Neural cell (in vitro differentiated cells): ENCODE measurements around the gene MYCBP2.
A peak's percentile ranks its signal among the peaks of the same experiment; 100 is the strongest.

Experiments used
- EP300 ChIP-seq: fragments of 450-650 bp; conservative IDR thresholded peaks from 2 replicates; pipeline ENCODE4 v1.6.1; 2014; ENCODE audit warnings: antibody characterized with exemption, mild to moderate bottlenecking, moderate library complexity; ENCODE audit not compliant: poor library complexity, severe bottlenecking
- EZH2 ChIP-seq: fragments of 200-600, 300-800 bp; shearing (Covaris generic), sonication (generic); IDR thresholded peaks from 2 replicates; pipeline ENCODE4 v1.6.1; 2014; ENCODE audit warnings: antibody characterized with exemption, low read length, borderline replicate concordance, mild to moderate bottlenecking; ENCODE audit not compliant: insufficient read depth, poor library complexity, severe bottlenecking
- RAD21 ChIP-seq: fragments of 450-650 bp; conservative IDR thresholded peaks from 2 replicates; pipeline ENCODE4 v1.6.1; 2014; ENCODE audit warnings: antibody characterized with exemption, mild to moderate bottlenecking, moderate library complexity
- TF ChIP-seq, protein P1 (sequence below): fragments of 450-650 bp; IDR thresholded peaks from 2 replicates; pipeline ENCODE4 v1.5.1; 2014; ENCODE audit warnings: antibody characterized with exemption, mild to moderate bottlenecking, moderate library complexity; ENCODE audit not compliant: poor library complexity, severe bottlenecking
- TF ChIP-seq, protein P2 (sequence below): IDR thresholded peaks from 2 replicates; pipeline ENCODE4 v1.6.1; 2012; ENCODE audit warnings: borderline replicate concordance

- TF ChIP-seq, protein P1, sequence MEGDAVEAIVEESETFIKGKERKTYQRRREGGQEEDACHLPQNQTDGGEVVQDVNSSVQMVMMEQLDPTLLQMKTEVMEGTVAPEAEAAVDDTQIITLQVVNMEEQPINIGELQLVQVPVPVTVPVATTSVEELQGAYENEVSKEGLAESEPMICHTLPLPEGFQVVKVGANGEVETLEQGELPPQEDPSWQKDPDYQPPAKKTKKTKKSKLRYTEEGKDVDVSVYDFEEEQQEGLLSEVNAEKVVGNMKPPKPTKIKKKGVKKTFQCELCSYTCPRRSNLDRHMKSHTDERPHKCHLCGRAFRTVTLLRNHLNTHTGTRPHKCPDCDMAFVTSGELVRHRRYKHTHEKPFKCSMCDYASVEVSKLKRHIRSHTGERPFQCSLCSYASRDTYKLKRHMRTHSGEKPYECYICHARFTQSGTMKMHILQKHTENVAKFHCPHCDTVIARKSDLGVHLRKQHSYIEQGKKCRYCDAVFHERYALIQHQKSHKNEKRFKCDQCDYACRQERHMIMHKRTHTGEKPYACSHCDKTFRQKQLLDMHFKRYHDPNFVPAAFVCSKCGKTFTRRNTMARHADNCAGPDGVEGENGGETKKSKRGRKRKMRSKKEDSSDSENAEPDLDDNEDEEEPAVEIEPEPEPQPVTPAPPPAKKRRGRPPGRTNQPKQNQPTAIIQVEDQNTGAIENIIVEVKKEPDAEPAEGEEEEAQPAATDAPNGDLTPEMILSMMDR: no peak
- TF ChIP-seq EZH2 (no peak), EP300 (peak; percentile 65), RAD21 (peak; percentile 23)
- TF ChIP-seq, protein P2, sequence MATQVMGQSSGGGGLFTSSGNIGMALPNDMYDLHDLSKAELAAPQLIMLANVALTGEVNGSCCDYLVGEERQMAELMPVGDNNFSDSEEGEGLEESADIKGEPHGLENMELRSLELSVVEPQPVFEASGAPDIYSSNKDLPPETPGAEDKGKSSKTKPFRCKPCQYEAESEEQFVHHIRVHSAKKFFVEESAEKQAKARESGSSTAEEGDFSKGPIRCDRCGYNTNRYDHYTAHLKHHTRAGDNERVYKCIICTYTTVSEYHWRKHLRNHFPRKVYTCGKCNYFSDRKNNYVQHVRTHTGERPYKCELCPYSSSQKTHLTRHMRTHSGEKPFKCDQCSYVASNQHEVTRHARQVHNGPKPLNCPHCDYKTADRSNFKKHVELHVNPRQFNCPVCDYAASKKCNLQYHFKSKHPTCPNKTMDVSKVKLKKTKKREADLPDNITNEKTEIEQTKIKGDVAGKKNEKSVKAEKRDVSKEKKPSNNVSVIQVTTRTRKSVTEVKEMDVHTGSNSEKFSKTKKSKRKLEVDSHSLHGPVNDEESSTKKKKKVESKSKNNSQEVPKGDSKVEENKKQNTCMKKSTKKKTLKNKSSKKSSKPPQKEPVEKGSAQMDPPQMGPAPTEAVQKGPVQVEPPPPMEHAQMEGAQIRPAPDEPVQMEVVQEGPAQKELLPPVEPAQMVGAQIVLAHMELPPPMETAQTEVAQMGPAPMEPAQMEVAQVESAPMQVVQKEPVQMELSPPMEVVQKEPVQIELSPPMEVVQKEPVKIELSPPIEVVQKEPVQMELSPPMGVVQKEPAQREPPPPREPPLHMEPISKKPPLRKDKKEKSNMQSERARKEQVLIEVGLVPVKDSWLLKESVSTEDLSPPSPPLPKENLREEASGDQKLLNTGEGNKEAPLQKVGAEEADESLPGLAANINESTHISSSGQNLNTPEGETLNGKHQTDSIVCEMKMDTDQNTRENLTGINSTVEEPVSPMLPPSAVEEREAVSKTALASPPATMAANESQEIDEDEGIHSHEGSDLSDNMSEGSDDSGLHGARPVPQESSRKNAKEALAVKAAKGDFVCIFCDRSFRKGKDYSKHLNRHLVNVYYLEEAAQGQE: peak; percentile 81
Measured at GRCh38 chr13:77326905-77327604, at the start of gene MYCBP2.
